Left renal pelvis (tissue), 4 donors: ENCODE measurements around the gene CACNA2D3. TPM values are rescaled to one million over a fixed set of nuclear protein-coding genes. Genes with fewer than 3 reads are reported as not detected.

Source experiments
- DNase-seq, 4 donors: peaks; one replicate each; pipeline ENCODE4 v3.0.0-alpha.2; 2013; ENCODE audit warnings: low read depth in 4 of 4, low spot score in 3 of 4
- polyA plus RNA-seq, 4 donors: library from polyadenylated mRNA; unstranded; fragments of 120-200 nt; gene quantifications; one replicate each; pipeline ENCODE4 v1.2.1, GENCODE V29; 2013; ENCODE audit not compliant: insufficient read length in 4 of 4

Gene CACNA2D3
- polyA plus RNA-seq, 4 donors = 1.6 to 3.2 (median 2.3) TPM

DNA sequence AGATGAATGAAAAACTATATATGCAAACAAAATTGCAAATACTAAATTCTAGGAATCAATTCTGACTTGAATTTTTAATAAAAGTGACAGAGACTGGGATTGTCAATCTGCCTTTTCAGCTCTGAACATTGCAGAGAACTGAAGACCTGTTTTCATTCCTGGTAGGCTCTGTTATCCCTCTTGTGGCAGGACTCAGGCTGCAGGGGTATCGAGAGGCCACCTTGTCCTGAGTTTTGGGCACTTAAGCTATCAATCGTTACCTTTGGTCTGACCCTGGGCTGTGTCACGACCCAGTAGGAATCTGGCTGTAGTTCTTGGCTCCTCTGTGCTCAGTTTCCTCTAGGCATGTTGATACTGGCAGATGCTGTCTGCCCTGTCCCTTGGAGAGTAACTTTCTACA lies 238.0 kb downstream of the CACNA2D3 start:
- DNase-seq = no peak

DNA sequence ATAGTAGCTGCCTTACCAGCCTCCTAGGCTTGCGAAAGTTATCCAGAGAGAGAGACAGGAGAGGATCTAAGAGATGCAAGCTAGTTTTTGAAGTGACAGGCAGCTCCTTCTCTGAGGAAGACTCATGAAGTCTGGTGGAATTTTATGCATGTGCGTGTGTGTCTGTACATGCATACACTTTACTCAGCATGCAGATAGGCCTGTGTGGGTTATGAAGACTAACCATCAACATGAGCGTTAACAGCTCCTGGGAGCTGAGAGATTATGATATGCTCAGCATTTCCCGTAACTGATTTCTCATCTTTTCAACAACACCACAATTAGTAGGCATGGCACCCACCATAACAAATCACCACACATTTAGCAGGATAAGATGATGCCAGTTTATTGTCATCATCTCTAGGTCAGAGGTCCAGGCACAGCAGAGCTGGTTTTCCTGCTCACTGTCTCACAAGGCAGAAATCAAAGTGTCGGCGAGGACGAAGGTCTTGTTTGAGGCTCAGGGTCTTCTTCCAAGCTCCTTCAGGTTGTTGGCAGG lies 239.5 kb downstream of the CACNA2D3 start:
- no peak for DNase-seq

DNA sequence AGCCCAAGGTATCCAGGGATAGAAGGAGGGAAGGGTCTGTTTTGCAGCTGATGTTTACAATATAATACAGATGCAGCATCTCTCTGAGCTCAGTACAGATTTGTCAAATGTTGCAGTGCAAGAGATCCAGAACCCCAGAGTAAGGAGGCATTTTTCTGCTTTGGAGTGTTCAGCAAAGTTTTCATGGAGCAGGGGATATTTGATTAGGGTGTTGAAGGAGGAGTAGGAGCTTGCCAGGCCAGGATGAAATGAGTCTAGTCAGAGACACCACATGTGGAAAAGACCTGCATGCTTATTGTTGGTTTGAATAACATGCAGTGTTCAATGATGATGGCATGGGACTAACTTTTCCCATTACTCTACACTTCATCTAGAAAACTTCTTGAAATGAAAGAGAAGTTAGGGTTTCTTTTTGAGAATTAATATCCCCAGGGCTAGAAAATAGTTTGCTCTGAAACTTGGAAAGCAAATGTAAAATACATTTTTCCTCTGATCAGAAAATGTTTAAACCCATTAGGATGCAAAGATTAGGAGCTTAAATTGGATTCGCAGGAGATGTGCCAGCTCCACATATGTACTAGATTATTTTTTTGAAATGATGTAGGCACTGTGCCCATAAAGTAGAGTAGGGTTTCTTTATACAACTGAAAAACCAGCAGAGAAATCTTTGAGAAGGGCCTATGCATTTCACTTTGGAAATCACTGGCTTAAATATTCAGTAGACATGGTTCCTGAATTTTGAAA lies 243.8 kb downstream of the CACNA2D3 start:
- DNase-seq = no peak

DNA sequence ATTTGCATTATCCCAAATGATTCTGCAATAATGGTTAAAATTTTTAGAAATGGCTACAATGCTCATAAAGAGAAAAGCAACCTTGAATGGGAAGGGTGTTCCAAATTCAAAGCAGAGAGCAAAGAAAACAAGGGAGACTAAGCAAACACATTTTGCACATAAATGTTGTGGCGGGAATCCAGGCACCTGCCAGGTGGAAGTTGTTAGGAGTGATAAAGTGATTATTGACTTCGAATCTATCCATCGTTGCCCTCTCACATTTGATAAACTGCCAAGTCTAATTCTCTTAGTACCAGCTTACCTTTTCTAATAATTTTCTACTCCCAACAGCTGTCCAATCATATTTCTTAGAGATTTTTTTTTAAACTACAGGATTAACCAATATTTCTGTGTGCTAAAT lies 244.5 kb downstream of the CACNA2D3 start:
- no peak for DNase-seq

DNA sequence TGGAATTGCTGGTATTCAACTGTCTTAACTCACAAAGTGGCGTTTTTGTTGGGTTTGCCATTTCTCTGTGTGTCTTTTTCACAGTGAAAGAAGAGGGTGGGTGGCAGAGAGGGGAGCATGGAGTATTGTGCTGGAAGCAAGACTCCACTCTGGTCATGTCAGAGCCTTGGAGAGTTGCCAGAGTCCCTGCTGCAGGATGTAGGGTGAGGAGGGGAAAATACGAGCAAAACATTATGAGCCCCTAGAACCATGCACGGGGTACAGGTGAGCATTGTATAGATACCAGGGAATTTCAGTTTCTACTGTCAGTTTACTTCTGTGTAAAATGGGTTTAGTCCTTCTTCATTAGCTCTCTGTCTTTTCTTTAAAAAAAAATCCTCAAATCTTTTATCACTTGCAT lies 249.9 kb downstream of the CACNA2D3 start:
- DNase-seq = no peak

DNA sequence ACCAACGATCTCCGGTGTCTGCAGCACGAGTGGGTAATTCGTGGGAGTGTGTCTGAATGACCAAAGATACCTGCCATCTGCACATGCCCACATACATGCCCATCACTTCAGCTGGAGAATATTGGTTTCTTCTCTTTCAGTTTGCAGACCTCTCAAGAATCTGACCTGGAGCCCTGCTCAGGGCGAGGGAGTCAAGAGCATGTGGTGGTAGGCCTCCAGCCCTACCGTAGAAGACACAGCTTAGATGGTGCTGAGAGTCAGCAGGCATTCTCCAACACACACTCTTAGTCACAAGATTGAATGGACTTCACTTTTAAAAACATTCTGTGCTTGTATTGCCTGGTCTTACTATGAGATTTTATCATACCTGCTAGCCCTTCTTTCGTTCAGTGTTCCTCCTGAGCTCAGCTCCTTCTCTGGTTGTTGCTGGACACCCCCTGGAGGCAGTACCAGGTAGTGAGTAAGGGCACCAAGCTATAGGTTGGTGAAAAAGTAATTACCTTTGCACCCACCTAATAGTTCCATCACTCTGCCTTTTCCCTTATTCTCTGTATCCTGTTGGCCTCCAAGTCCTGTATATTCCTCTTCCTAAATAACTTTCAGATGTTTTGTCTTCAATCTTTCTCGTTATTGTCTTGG lies 252.0 kb downstream of the CACNA2D3 start:
- DNase-seq = no peak

DNA sequence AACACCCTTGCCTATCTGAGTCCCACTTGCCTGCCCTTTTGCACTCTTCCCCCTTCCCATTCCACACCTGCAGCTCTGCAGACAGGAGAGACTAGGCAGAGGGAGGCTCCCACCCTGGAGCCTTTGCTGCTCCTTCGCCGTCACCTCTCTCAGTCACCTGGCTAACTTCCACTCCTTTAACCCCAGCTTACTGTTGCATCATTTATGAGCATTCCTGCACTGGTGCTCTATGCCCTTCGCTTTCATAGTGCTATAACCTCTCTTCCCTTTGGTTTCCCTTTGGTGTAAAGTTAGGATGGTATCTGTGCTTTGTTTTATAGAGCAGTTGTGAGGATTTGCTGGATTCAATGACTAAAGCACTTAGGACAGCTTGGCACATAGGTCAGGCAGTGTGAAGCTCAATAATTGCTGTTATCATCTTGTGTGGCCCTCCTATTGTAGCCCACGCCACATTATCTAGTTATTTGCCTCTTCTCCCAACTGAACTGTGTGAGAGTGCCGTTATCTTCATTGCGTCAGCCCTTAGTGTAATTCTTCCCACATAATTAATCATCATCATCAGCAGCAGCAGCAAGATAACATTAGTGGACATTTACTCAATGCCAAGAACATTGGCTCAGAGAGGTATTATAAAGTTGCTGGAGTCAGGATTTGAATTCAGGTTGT lies 253.9 kb downstream of the CACNA2D3 start:
- DNase-seq = no peak

DNA sequence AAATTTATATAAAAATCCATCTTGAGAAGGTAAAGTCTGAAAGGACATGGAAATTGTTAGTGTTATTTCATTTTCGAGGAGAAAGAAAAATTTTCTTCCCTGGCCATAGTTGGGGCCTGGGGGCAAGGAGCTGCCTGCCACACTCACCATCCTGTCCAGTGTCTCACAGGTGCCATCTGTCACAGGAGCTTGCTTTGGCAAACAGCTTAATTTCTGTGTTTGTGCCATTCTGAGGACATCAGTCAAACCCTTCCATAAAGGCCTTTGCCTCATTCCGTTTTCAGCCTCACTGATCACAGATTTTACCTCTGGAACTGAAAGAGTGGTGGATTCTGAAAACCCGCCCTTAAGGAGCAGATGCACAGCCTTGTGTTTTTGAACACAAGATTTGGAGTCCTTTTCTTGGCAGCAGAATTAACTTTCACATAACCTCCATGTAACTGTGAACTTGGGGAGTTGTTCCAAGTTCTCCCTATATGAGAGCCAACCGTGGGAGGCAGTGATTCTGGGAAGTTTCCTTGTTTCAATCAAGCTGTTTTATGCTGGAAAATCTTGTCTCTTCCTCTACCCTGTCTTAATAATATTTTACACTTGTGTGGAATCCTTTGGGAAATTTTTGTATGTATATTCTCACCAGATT lies 254.7 kb downstream of the CACNA2D3 start:
- no peak for DNase-seq

DNA sequence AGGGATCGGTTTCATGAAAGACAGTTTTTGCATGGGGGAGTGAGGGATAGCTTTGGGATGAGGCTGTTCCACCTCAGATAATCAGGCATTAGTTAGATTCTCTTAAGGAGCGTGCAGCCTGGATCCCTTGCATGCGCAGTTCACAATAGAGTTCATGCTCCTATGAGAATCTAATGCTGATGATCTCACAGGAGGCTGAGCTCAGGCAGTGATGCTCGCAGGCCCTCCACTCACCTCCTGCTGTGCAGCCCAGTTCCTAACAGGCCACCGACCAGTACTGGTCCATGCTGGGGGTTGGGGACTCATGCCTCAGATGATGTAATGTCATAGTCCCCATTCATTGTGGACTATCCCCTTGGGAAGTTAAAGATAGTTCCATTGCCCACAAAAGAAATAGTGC lies 255.8 kb downstream of the CACNA2D3 start:
- no peak for DNase-seq

DNA sequence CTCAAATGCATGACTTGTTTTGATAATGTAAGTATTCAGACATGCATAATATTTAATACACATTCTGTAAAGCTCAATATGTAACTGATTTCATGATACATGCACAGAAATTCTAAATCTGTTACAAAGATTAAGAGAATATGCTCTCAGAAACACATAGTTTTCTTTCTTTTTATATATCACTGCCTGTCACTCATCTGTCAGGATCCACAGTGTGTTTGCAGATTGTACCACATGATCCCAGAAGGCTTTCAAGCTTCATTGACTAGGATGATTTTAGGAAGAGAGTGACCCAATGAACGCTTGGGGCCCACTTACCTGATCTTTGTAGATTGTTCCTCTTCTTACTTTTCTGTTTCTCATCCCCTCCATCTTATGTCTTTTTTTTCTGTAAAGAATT lies 261.9 kb downstream of the CACNA2D3 start:
- no peak for DNase-seq

DNA sequence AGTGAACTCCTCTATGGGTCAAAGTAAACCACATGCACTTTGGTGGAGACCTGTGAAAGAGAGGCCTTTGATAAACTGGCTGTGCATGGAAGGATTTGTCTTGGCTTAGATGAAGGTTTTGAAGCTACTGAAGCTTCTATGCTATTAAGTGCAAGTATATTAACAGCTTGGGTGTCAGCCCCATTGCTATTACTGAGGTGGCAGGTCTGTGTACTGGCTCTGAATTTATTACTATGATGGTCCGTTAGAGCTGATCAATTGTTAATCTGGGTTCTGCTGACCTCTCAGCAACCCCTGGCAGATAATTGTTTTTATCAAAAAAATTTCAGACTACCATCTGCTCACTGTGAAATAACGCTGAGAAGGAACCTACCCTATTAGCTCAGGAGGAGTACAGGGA lies 268.2 kb downstream of the CACNA2D3 start:
- DNase-seq = no peak

DNA sequence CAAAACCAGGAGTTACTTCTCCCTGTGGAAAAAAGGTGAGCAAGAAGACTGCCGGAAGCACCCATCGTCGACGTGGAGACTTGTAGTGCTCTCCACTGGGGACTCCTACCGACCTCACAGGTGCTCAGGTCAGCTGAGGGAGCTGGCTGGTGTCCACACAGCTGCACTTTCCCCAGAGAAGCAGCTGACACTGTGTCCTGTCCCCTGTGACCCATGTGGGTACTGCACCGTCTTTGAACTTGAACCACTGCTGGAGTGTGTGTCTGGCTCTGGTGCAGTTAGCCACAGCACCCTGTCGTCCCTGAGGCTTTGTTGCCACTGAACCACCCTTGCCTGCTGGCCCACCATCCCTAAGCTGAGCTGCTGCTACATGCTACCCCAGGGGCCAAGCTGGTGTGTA lies 270.8 kb downstream of the CACNA2D3 start:
- no peak for DNase-seq

DNA sequence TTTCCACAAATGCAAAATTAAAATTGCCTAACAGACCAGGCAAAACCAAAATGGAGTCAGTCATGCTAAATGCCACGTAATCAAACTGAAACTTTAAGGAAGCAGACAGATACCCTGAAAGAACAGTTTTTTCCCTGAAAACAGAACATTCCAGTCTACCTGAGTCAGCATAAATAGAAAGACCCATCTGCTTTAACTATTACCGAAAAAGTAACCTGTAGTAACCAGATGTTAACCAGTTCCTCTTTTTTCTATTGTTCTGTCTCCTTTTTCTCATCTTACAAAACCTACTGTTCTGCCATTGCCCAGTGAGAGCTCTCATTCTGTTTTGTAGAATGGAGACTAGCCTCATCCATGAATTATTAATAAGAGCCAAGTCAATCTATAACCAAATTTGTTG lies 286.0 kb downstream of the CACNA2D3 start:
- DNase-seq = no peak

DNA sequence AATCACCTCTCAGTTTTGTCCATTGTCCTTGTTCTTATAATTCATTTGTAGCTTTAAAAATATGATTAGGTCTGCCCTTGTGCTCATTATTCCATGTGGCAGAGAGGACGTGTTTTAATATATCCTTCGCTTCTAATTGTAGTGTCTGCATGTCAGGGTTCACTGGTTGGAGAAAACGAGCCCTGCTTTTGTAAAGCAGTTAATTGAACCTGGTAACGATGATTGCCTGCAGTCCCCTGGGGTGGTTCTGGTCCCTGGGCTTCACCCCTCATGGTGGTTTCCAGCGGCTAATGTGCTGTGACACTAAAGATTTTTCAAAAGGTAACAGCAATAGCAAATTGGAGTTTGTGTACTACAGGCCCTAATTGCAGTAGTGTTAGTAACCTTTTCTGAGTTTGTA lies 299.6 kb downstream of the CACNA2D3 start:
- no peak for DNase-seq

DNA sequence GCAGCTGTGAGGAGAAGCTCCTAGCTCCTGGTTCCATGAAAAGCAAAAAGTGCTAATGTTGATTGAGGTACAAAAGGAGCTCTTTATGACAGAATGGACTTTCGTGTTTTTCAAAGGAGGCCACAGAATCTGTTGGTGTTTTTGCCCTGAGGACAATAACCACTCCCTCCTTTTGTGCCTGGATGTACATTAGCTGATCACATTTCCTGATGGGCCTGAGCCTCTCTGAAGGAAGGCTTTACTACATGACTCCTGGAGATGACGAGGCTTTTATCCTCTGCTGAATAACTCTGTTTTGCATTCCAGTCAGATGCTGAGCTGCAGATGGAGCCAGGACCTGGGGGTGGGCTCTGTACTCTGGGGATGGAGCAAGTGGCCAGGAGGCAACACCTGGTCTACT lies 301.9 kb downstream of the CACNA2D3 start:
- no peak for DNase-seq

DNA sequence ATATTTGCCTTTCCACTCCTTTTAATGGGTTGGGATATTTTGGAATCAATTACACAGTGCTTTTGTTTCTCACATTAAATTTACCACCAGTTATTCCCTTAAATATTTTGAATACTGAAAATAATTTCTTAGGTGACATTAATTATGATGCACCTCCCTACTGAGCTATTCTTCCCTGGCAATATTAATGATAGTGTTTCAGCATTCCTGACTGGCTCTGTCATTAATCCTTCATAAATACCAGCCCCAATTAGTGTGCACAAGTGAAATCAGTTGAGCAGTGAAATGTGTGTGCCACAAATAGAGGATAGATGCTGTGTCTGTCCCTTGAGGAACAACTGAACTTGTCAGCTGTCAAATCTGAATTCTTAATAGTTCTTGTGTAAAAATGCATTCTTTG lies 304.0 kb downstream of the CACNA2D3 start:
- no peak for DNase-seq

DNA sequence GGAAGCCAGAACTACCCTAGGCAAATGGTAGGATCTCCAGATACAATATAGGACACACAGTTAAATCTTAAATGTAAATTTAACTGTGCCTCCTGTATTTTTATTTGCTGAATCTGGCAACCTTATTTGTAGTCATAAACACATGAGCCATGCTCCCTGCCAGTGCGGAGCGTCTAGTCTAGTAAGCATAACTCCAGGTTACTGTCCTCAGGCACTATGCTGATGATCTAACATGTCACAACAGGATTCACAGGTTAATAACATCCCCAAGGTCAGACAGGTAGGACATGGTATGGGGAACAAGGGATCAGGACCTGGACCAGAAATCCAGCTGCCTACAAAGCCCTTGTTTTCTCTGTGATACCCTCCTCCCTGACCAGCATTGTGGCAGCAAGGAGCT lies 305.1 kb downstream of the CACNA2D3 start:
- no peak for DNase-seq

DNA sequence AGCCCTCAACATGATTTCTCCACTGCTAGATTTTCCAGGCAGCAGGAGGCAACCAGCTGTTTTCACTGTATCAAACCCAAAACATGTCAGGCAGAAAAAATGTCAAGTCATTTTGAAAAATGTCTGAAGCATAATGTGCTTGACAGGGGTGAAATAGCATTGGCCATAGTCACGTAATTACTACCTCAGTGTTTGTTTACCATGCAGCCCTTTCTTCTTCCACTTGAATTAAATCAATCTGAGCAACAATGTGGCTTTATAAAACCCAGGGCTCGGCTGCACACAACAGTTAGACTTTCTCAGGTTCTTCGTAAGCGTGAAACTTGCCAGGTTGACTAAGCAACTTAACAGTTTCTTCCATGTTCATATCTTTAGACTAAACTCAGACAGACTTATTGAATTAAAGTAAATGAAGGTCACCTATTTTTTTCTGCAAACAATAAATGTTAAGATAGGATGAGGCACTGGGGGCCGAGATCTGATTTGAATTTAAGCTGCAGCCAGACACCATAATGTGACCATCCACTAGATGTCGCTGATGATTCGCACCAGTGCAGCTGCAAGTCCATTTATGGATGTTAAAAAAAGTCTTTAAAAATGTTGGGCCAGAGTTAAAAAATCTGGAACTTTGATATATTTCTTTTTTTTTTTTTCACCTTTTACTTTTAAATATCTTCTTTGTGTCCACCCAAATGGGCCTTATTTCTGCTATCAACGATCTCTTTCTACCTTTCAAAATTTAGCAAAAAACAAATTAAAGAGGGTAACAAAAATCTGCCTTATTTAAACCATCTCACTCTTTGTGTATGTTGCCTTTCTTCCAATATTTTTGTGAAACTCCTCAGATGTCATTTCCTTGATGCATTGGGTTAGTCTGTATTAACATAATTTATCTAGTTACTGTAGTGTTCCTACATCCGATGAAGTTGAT lies 305.9 kb downstream of the CACNA2D3 start:
- DNase-seq = peak; percentile 52 to 66 (median 58)

DNA sequence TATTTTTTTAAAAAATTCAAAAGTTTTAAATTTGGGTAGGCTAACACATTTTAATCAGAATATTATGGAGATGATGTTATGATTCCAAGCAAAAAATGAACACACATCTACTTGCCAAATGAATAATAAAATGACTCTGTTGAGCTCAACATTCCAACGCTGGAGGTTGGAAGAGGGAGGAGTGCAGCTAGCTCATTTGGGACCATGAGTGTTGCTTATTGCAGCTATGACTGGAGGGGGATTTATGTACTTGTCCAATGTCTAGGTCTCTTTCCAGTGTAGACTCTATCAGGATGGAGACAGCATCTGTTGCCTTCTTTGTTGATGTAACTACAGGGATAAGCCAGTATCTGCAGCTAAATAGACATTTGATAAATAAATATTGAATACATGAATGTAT lies 310.6 kb downstream of the CACNA2D3 start:
- no peak for DNase-seq

DNA sequence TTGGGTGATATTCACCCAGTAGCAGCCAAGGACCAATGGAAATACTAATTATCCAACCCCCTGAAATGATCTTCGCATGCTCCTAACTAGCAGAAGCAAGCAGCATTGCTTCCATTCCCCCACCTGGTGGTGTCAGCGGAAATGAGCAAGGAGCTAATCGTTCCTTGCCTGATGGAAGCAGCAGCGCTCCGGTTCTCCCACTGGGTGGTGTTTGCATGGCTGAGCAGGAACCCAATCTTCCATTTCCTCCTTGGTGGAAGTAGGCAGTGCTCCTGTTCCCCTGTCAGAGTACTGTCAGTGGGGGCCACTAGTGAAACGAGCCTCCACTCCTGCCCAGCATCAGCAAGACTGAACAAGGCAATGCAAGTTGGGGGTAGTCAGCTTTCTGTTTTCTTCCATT lies 311.5 kb downstream of the CACNA2D3 start:
- DNase-seq = peak in 1 of 4 donors; percentile 6
